Fibroblast of lung (primary cell): ENCODE data around the gene JPT1.

Experiments
- EZH2 ChIP-seq: IDR thresholded peaks from 2 replicates; pipeline ENCODE4 v1.5.1; 2012; ENCODE audit warnings: low read length, control low read depth, mild to moderate bottlenecking; ENCODE audit errors: missing control alignments
- TF ChIP-seq, protein P1 (sequence below), 2 donors: IDR thresholded peaks in 1 of 2; conservative IDR thresholded peaks in 1 of 2; 1 replicate in 1 of 2; 2 replicates in 1 of 2; pipeline ENCODE4 v1.5.1; 2011 to 2012; ENCODE audit warnings: low read length in 2 of 2, control low read depth in 1 of 2, inconsistent platforms in 1 of 2, low read depth in 1 of 2, mild to moderate bottlenecking in 1 of 2

DNA sequence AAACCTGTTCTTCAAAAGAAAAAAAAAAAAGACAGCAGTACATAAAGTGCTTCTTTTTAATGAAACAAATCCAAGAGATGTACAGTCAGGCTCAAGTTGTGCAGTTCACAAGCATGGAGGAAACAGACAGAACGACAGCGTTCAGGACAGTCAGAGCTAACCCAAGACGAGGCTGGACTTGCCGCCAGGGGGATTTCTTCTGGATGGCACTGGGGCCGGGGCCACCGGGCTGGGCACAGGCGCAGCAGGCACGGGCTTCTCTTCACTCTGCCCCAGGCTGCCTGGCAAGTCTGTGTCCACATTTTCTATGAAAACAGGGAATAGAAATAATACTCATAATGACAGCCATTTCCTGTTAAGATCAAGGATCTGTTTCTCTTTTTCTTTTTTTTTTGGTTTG is 18.4 kb downstream of the JPT1 start:
- TF ChIP-seq, protein P1, sequence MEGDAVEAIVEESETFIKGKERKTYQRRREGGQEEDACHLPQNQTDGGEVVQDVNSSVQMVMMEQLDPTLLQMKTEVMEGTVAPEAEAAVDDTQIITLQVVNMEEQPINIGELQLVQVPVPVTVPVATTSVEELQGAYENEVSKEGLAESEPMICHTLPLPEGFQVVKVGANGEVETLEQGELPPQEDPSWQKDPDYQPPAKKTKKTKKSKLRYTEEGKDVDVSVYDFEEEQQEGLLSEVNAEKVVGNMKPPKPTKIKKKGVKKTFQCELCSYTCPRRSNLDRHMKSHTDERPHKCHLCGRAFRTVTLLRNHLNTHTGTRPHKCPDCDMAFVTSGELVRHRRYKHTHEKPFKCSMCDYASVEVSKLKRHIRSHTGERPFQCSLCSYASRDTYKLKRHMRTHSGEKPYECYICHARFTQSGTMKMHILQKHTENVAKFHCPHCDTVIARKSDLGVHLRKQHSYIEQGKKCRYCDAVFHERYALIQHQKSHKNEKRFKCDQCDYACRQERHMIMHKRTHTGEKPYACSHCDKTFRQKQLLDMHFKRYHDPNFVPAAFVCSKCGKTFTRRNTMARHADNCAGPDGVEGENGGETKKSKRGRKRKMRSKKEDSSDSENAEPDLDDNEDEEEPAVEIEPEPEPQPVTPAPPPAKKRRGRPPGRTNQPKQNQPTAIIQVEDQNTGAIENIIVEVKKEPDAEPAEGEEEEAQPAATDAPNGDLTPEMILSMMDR (conservative IDR thresholded peaks at IDR 0.05 in 1 of 2, IDR thresholded peaks at IDR 0.05 in 1 of 2; ENCODE audit: low read depth in 1 of 2, low read length in 2 of 2) = no peak
- TF ChIP-seq EZH2 = no peak
